HG03520 (cell line): ENCODE data around the gene RDH11.
A peak's percentile ranks its signal among the peaks of the same experiment; 100 is the strongest.
"Not testable (repeated sequence)": the region's sequence is repeated elsewhere in the genome, so short reads cannot be mapped to it uniquely, and the experiment has no call there.

Experiments used
- ATAC-seq: cut with Tn5 transposase; IDR thresholded peaks from one replicate; pipeline ENCODE4 v1.9.1; 2021; ENCODE audit warnings: mild to moderate bottlenecking, moderate library complexity; ENCODE audit not compliant: unreplicated experiment

The RDH11 gene

DNA sequence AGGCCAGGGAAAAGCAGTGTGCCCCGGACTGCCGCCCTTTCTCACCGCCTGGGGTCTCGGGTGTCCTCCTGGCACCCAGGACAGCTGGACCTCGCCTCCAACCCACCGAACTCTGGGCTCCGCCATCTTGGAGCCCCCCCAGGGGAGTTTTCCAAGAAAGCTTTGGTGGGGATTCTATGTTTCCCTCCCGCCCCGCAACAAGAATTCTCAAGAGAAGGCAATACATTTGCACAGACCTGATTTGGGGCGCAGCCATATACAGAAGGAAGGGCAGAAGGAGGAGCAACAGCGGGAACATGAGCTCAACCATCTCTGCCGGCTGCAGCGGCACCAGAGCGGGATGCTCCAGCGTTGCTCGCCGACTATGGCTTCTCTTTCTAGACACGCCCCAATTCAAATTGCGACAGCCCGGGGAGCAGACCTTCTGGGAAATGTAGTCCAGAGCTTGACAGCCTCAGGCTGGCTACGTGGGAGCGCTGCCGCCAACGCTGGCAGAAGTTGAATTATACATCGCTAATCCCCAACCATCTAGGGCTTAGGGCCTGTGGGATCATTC is at the start of gene RDH11:
RDH11 (minus strand) TSS at position 371 of the 556 bp plus-strand sequence; CDS start at position 310, 61 bp downstream.
- ATAC-seq, result peak; percentile 65

GRCh38 chr14:67744046-67744445 is 48.5 kb upstream of the RDH11 start:
- no peak for ATAC-seq

GRCh38 chr14:67738740-67739504 is 43.4 kb upstream of the RDH11 start:
- ATAC-seq, result no peak

- ATAC-seq, result no peak
Observed at GRCh38 chr14:67736771-67737170, 41.2 kb upstream of the RDH11 start.

DNA sequence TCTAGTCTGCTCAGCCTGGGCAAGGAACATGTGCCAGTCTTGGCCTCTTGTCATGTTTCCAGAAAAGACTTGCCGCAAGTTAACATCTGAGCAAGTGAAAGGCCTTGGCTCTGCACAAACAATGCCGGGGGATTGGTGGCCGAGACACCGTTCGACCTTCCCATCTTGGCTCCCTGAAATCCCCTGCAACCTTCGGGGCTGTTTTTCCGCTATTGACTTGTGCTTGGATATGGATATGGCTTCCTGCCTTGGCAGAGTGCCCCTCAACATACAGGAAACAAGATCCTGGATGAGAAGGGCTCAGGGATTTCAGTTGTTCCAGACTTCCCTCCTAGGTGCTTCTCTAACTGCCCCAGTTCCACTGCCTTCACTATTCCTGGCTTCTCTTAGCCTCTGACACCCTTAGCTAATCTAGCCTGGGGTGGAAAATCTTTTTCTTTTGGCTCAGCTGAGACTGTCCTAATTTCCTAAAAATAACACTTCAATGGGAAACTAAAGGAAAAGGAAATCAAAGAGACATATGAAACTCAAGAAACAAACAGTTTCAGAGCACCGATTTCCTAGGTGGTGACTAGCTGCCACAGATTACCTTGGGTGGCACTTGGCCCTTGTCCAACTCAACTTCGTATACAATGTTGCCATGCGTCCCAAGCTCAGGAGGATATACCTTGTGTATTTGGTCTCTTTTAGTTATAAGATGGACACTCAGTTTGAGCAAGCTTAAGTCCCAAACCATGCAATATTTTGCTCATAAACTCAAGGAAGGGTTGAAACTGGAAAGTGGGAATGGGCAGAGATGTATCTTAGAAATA is 40.0 kb upstream of the RDH11 start:
- ATAC-seq, result no peak

DNA sequence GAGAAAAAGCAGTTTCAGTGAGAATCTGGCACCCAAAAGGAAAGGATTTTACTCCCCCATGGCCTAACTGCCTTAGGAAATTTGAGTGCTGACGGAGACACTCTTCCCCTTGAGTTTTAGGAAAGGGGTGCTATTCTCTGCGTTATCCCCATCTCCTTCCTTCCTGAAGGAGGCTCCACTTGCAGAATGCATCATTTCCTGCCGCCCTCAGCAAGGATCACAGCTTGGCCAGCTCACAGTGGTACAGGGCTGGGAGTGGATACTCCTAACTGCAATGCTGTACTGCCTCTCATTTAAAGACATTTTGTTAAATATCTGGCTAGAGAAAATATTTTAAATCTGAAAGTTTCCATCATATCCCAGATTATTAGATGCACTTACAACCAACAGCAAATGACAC is 39.1 kb upstream of the RDH11 start:
- ATAC-seq, result no peak

GRCh38 chr14:67733616-67734015 is 38.1 kb upstream of the RDH11 start:
- ATAC-seq, result no peak

GRCh38 chr14:67729072-67729885 is 33.7 kb upstream of the RDH11 start:
- no peak for ATAC-seq

DNA sequence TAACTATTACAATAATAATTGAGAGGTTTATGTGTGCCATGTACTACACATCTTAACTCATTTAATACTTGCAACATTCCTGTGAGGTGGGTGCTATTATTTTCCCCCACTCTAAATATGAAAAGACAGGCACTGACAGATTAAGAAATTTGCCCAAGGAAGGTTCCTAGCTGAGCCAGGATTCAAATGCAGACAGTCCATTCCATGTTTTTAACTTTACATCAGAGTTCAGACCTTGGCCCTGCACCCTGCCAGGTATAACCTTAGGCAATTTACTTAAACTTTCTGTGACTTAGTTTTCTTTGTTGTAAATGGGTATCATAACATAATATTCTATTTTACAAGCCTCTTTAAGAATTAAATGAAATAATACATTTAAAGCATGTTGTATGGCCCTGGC is 32.7 kb upstream of the RDH11 start:
- ATAC-seq, result no peak

DNA sequence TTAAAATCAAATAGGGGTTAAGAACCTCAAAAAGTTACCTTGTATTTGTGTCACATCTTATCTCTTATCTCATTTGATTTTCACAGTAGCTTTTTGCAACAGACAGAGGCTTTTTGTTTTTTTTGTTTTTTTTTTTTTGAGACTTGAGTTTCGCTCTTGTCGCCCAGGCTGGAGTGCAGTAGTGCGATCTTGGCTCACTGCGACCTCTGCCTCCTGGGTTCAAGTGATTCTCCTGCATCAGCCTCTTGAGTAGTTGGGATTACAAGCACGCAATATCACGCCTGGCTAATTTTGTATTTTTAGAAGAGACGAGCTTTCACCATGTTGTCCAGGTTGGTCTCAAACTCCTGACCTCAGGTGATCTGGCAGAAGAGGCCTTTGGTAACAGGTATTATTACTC is 31.8 kb upstream of the RDH11 start:
- no peak for ATAC-seq

GRCh38 chr14:67725171-67725570 is 29.6 kb upstream of the RDH11 start:
- no peak for ATAC-seq

GRCh38 chr14:67722293-67722692 is 26.7 kb upstream of the RDH11 start:
- ATAC-seq, result no peak

DNA sequence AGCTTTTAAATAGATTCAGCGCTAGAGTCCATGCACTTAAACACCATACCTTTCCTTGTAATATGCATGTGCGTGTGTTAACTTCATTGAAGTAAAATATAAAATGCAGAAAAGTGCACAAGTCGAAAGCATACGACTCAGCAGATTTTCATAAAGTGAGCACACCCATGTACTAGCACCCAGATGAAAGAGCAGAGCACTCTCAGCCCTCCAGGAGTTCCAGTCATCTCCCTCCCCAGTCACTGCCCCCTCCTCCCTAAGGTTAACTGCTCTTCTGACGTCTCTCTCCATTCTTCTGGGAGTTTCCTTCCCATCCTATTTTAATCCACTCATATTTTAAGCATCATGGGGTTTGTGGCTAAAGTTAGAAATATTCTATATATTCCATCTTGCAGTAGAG is 26.3 kb upstream of the RDH11 start:
- no peak for ATAC-seq

DNA sequence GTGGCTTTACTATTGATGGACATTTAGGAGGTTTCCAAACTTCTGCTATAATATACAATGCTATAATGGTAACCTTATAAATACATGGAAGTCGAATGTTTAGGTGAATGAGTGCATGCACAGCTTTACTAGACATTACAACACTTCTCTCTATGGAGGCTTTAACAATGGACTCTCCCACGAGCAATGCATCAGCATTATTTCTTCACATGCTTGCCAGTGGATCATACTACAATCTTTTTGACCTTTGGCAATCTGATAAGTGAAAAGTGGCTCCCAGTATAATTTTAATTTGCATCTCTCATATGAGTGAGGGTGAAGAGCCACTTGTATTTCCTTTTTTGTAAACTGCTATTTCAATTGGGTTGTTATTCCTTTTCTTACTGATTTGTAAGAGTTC is 24.3 kb upstream of the RDH11 start:
- ATAC-seq, result no peak

DNA sequence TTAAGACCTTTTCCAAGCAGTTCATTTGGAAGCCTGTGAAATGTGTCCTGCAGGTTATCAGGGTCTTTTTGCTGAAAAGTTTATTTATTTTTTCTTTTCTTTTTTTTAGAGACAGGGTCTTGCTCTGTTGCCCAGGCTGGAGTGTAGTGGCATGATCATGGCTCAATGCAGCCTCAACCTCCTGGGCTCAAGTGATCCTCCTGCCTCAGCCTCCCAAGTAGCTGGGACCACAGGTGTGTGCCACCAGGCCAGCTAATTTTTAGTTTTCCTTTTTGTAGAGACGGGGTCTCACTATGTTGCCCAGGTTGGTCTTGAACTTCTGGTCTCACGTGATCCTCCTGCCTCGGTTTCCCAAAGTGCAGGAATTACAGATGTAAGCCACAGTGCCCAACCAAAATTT is 23.8 kb upstream of the RDH11 start:
- not testable (repeated sequence) for ATAC-seq

- no peak for ATAC-seq
Observed at GRCh38 chr14:67718265-67718664, 22.7 kb upstream of the RDH11 start.

- ATAC-seq, result no peak
Observed at GRCh38 chr14:67717048-67717447, 21.5 kb upstream of the RDH11 start.

- no peak for ATAC-seq
Observed at GRCh38 chr14:67710209-67710608, 14.6 kb upstream of the RDH11 start.

- not testable (repeated sequence) for ATAC-seq
Observed at GRCh38 chr14:67709796-67710195, 14.2 kb upstream of the RDH11 start.

- ATAC-seq, result not testable (repeated sequence)
Observed at GRCh38 chr14:67709346-67709745, 13.8 kb upstream of the RDH11 start.

DNA sequence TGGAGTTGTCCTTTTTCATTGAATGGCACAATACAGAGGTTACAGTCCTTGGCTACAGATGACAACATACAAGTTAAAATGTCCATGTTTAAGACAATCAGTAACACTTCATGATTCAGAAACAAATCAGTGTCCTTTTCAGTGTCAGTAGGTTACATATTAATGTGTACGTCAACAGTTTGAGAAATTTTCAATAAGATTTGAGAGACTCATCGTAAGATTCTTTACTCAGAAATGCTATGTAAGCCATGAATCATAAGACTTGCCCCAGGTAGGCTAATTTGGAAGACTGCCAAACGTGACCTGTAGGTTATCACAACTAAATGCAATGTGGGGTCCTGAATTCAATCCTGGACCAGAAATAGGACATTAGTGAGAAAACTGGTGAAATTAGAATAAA is 9.6 kb upstream of the RDH11 start:
- no peak for ATAC-seq
